NB4 (cell line): Measurements from ENCODE around the gene CHST11.

Experiments
- CTCF ChIP-seq: IDR thresholded peaks from one replicate; pipeline ENCODE4 v1.5.1; 2012; ENCODE audit warnings: low read depth, low read length
- MYC ChIP-seq: IDR thresholded peaks from 2 replicates; pipeline ENCODE4 v1.6.1; 2011; ENCODE audit warnings: low read depth, low read length
- POLR2A ChIP-seq: IDR thresholded peaks from 2 replicates; pipeline ENCODE4 v1.6.1; 2011; ENCODE audit warnings: mild to moderate bottlenecking; ENCODE audit not compliant: insufficient read length; ENCODE audit errors: extremely low read depth

DNA sequence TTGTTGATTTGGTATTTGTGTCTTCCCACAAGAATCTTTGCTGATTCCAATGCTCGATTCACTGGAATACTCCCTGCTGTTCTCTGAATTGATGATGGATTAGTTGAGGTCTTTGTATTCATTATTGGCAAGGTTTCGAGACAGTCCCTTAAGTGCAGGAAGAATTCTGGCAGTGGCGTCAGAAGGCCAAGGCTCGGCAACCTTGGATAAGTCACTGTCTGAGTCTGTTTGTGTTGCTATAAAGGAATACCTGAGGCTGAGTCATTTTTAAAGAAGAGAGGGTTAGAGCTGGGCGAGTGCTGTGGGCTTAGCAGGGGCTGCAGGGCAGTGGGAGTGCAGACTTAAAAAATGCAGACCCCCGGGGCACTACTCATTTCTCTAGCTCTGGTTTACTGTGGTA lies 56.9 kb downstream of the CHST11 start:
- no peak for TF ChIP-seq POLR2A
- TF ChIP-seq CTCF = no peak
- TF ChIP-seq MYC = no peak
